HG03342 (cell line): ENCODE measurements around the gene PTPN23.
"Not testable (repeated sequence)": the region's sequence is repeated elsewhere in the genome, so short reads cannot be mapped to it uniquely, and the experiment has no call there.

Experiments used
- ATAC-seq: cut with Tn5 transposase; IDR thresholded peaks from one replicate; pipeline ENCODE4 v1.9.1; 2021; ENCODE audit warnings: mild to moderate bottlenecking, moderate library complexity; ENCODE audit not compliant: unreplicated experiment

The PTPN23 gene

DNA sequence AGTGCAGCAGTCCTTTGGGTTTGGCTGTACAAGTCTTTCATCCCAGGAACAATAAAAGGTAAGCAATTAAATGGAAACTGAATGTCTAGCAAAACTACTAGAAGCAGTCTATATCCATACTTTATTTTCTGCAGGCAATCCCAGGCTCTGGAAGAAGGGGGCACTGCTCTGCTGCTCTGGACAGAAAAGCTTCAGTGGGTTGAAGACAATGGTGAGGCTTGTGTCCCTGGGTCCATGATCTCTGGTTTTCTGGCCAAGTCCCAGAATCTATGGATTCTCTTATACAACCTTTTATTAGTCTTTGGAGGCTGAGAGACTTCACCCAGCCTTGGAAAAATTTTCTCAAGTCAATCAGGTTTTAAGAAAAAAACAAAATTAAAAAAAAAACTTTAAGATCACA, 59.3 kb downstream of the PTPN23 start:
- no peak for ATAC-seq

GRCh38 chr3:47441796-47442551, 61.2 kb downstream of the PTPN23 start:
- ATAC-seq: no peak

- ATAC-seq: no peak
These were observed 62.8 kb downstream of the PTPN23 start for GRCh38 chr3:47443611-47443995.

- ATAC-seq: no peak
These were observed 63.3 kb downstream of the PTPN23 start for GRCh38 chr3:47444103-47444502.

- ATAC-seq: no peak
These were observed 71.8 kb downstream of the PTPN23 start for GRCh38 chr3:47452453-47453215.

- ATAC-seq: no peak
These were observed 75.1 kb downstream of the PTPN23 start for GRCh38 chr3:47455806-47456452.

- ATAC-seq: no peak
These were observed 76.2 kb downstream of the PTPN23 start for GRCh38 chr3:47456984-47457383.

DNA sequence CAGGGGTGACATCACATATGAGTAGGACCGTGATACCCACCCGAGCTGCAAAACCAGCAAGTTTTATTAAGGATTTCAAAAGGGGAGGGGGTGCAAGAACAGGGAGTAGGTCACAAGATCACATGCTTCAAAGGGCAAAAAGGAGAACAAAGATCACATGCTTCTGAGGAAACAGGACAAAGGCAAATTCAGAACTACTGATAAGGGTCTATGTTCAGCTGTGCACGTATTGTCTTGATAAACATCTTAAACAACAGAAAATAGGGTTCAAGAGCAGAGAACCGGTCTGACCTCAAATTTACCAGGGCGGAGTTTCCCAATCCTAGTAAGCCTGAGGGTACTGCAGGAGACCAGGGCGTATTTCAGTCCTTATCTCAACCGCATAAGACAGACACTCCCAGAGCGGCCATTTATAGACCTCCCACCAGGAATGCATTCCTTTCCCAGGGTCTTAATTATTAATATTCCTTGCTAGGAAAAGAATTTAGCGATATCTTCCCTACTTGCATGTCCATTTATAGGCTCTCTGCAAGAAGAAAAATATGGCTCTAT, 78.8 kb downstream of the PTPN23 start:
- not testable (repeated sequence) for ATAC-seq
